Neural progenitor cell (in vitro differentiated cells): ENCODE measurements around the gene GRID1.

Source experiments
- CTCF ChIP-seq: fragments of 200-600 bp; sonication (generic); IDR thresholded peaks from 2 replicates; pipeline ENCODE4 v1.5.1; 2017; ENCODE audit warnings: antibody characterized with exemption, mild to moderate bottlenecking
- EZH2 ChIP-seq: fragments of 200-600 bp; sonication (generic); IDR thresholded peaks from 2 replicates; pipeline ENCODE4 v1.6.1; 2017; ENCODE audit warnings: antibody characterized with exemption, mild to moderate bottlenecking, moderate library complexity
- EZH2phosphoT487 ChIP-seq: fragments of 200-600 bp; sonication (generic); IDR thresholded peaks from 2 replicates; pipeline ENCODE4 v1.6.1; 2017; ENCODE audit warnings: antibody characterized with exemption

DNA sequence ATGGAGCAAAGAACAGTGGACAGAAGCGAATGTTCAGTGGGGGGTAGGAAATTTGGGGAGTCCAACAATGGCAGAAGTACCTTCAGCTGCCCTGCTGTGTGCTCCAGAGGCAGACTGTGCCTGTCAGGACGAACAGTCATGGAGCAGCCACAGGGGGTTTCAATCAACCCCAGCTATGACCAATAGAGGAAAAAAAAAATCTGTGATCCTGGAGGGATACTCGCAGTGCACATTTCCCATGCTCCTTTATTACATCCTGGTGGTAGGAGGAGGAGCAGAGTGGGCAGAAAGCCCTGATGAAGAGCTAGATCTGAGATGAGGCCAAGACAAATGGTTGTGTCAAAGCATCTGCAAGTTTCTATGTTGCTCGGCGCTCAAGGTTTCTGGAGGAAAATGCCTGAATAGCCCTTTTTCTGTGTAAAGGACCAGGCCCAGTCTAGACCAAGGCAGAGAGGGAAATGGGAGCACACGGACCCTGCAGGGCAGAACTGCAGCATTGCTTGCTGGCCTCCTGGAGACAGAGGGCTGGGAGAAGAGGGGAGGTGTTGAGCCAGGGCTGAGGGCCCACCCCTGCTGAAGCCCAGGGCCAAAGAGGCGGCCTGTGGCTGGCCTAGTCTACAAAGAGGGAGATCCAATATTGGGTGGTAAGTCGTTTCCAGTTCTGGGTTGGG is 201.5 kb downstream of the GRID1 start:
- TF ChIP-seq CTCF (no peak), EZH2phosphoT487 (no peak), EZH2 (no peak)
